Keratinocyte (primary cell): ENCODE data around the gene OR2T8. TPM values are rescaled to one million over a fixed set of nuclear protein-coding genes. Genes with fewer than 3 reads are reported as not detected.

Experiments used
- DNase-seq: peaks from one replicate; pipeline ENCODE4 v3.0.0-alpha.2; 2011; ENCODE audit warnings: low read depth, missing footprints, low spot score
- FAIRE-seq: peaks from 2 replicates; lab custom pipeline; 2011; peaks lifted over from hg19 to GRCh38; lab: Jason Lieb, UNC
- H2AFZ ChIP-seq: 2 replicates; pipeline ENCODE4 v1.6.0; 2012; ENCODE audit warnings: low read length, control low read depth, inconsistent platforms; ENCODE audit not compliant: control insufficient read depth
- H3K27ac ChIP-seq: 2 replicates; pipeline ENCODE4 v1.5.1; 2011; ENCODE audit warnings: low read length; ENCODE audit not compliant: control insufficient read depth, insufficient read depth
- H3K27me3 ChIP-seq: 3 replicates; pipeline ENCODE4 v1.6.0; 2011; ENCODE audit warnings: low read length; ENCODE audit not compliant: control insufficient read depth, insufficient read depth; ENCODE audit errors: extremely low read depth
- H3K36me3 ChIP-seq, 2 experiments: 2 replicates in 1 of 2; 3 replicates in 1 of 2; pipeline ENCODE4 v1.5.1; 2011; ENCODE audit warnings: low read length in 2 of 2, mild to moderate bottlenecking in 1 of 2; ENCODE audit not compliant: control insufficient read depth in 2 of 2, insufficient read depth in 2 of 2; ENCODE audit errors: extremely low read depth in 1 of 2
- H3K4me1 ChIP-seq: 3 replicates; pipeline ENCODE4 v1.5.1; 2011; ENCODE audit warnings: low read length; ENCODE audit not compliant: control insufficient read depth, insufficient read depth; ENCODE audit errors: extremely low read depth
- H3K4me2 ChIP-seq: 3 replicates; pipeline ENCODE4 v1.6.0; 2011; ENCODE audit warnings: low read depth, low read length; ENCODE audit not compliant: control insufficient read depth, insufficient read depth; ENCODE audit errors: extremely low read depth
- H3K4me3 ChIP-seq, 3 experiments: fragments of 200-600 bp in 1 of 3; sonication (generic) in 1 of 3; 2 replicates in 2 of 3; 3 replicates in 1 of 3; pipeline ENCODE4 v1.5.1; 2011 to 2016; ENCODE audit warnings: low read length in 3 of 3, mild to moderate bottlenecking in 3 of 3, control low read depth in 2 of 3, inconsistent platforms in 1 of 3, low read depth in 1 of 3, mixed read lengths in 1 of 3, mixed run types in 1 of 3, moderate library complexity in 1 of 3; ENCODE audit not compliant: control insufficient read depth in 2 of 3, insufficient read depth in 2 of 3; ENCODE audit errors: extremely low read depth in 1 of 3
- H3K79me2 ChIP-seq: 2 replicates; pipeline ENCODE4 v1.6.0; 2012; ENCODE audit warnings: low read length; ENCODE audit not compliant: control insufficient read depth, insufficient read depth
- H3K9ac ChIP-seq: 3 replicates; pipeline ENCODE4 v1.6.0; 2011; ENCODE audit warnings: low read length; ENCODE audit not compliant: control insufficient read depth, insufficient read depth; ENCODE audit errors: extremely low read depth
- H3K9me1 ChIP-seq: 3 replicates; pipeline ENCODE4 v1.6.0; 2011; ENCODE audit warnings: low read length; ENCODE audit not compliant: control insufficient read depth, insufficient read depth; ENCODE audit errors: extremely low read depth
- H3K9me3 ChIP-seq: 2 replicates; pipeline ENCODE4 v1.5.1; 2012; ENCODE audit warnings: low read depth, low read length; ENCODE audit not compliant: control insufficient read depth
- H4K20me1 ChIP-seq: 3 replicates; pipeline ENCODE4 v1.6.0; 2011; ENCODE audit warnings: low read length; ENCODE audit not compliant: control insufficient read depth, insufficient read depth; ENCODE audit errors: extremely low read depth
- CTCF ChIP-seq, 3 experiments: IDR thresholded peaks in 1 of 3; conservative IDR thresholded peaks in 1 of 3; optimal IDR thresholded peaks in 1 of 3; 2 replicates in 2 of 3; 3 replicates in 1 of 3; pipeline versions ENCODE3 to v1.5.1; 2011; ENCODE audit warnings: low read length in 3 of 3, mild to moderate bottlenecking in 3 of 3, moderate library complexity in 2 of 3, control low read depth in 1 of 3, inconsistent platforms in 1 of 3; ENCODE audit not compliant: insufficient read depth in 2 of 3; ENCODE audit errors: extremely low read depth in 1 of 3
- EZH2 ChIP-seq: IDR thresholded peaks from one replicate; pipeline ENCODE4 v1.6.1; 2012; ENCODE audit warnings: inconsistent platforms, mild to moderate bottlenecking, low read length, moderate library complexity
- dilution Hi-C: fragments of 300-500 bp; cut with MboI; formaldehyde crosslinking; loops from one replicate; pipeline ENCODE4 v1.7.0; 2020; ENCODE audit warnings: low sequenced_read_pairs; ENCODE audit not compliant: extremely low pct_ligation_motif_present
- polyA plus RNA-seq, 5 experiments: library from polyadenylated mRNA; depleted of rRNA in 3 of 5; stranded (reverse) in 3 of 5; stranded (forward) in 1 of 5; unstranded in 1 of 5; fragments of >200 nt; gene quantifications; 1 replicate in 1 of 5; 2 replicates in 3 of 5; 3 replicates in 1 of 5; pipeline versions ENCODE4 v1.2.1 to v1.2.3, GENCODE V29; 2011 to 2012; ENCODE audit warnings: missing spikeins in 2 of 5, low read depth in 1 of 5, low replicate concordance in 1 of 5

OR2T8 gene
- polyA plus RNA-seq, 1 donor (not counting 4 experiments of a cell fraction or from before 2014, with no cell fraction given) = not detected

GRCh38 chr1:247895976-247896375 lies 24.1 kb upstream of the OR2T8 start:
- no peaks in the 10 kb centered on the region for H4K20me1 ChIP-seq
- H3K79me2 ChIP-seq = no peaks in the 10 kb centered on the region
- H3K27ac ChIP-seq = no peak overlapping the region
- H3K27me3 ChIP-seq = no peaks in the 10 kb centered on the region
- peaks cover 3% of the 10 kb centered on the region for H3K9me3 ChIP-seq
- no peak overlapping the region for H3K4me2 ChIP-seq
- H3K9ac ChIP-seq = no peak overlapping the region
- TF ChIP-seq CTCF (optimal IDR thresholded peaks at IDR 0.05 in 1 of 3, IDR thresholded peaks at IDR 0.05 in 1 of 3, conservative IDR thresholded peaks at IDR 0.05 in 1 of 3; ENCODE audit: extremely low read depth in 1 of 3, insufficient read depth in 2 of 3, low read length in 3 of 3) = no peak
- no peak for TF ChIP-seq EZH2
- H3K4me1 ChIP-seq = no peaks in the 10 kb centered on the region
- no peak overlapping the region for H2AFZ ChIP-seq
- H3K4me3 ChIP-seq = no peak overlapping the region
- no peak for DNase-seq
- no peaks in the 10 kb centered on the region for H3K9me1 ChIP-seq
- H3K36me3 ChIP-seq = no peaks in the 10 kb centered on the region
- no peak for FAIRE-seq
- dilution Hi-C loops = no loop called here

GRCh38 chr1:247904122-247904521 lies 15.9 kb upstream of the OR2T8 start:
- FAIRE-seq (no peak), DNase-seq (no peak)
- Histone ChIP-seq H3K9me1 (no peaks in the 10 kb centered on the region), H3K4me1 (no peaks in the 10 kb centered on the region), H3K4me3 (no peak overlapping the region), H3K9me3 (no peaks in the 10 kb centered on the region), H2AFZ (no peak overlapping the region), H3K9ac (no peak overlapping the region), H3K4me2 (no peak overlapping the region), H3K27me3 (no peaks in the 10 kb centered on the region), H4K20me1 (no peaks in the 10 kb centered on the region), H3K36me3 (no peaks in the 10 kb centered on the region), H3K27ac (no peak overlapping the region), H3K79me2 (no peaks in the 10 kb centered on the region)
- no peak for TF ChIP-seq EZH2
- no peak for TF ChIP-seq CTCF (optimal IDR thresholded peaks at IDR 0.05 in 1 of 3, IDR thresholded peaks at IDR 0.05 in 1 of 3, conservative IDR thresholded peaks at IDR 0.05 in 1 of 3; ENCODE audit: extremely low read depth in 1 of 3, insufficient read depth in 2 of 3, low read length in 3 of 3)
- dilution Hi-C loops = no loop called here
